Islet precursor cell (in vitro differentiated cells): ENCODE measurements around the gene XYLT2.

Experiments used
- DNase-seq: peaks from one replicate; pipeline ENCODE4 v3.0.0-alpha.2; 2018

Gene XYLT2

GRCh38 chr17:50322271-50322670 lies 23.7 kb upstream of the XYLT2 start:
- DNase-seq: no peak

GRCh38 chr17:50323060-50323459 lies 22.9 kb upstream of the XYLT2 start:
- peak; percentile 16 for DNase-seq

GRCh38 chr17:50325906-50326305 lies 20.0 kb upstream of the XYLT2 start:
- peak; percentile 46 for DNase-seq

- peak; percentile 32 for DNase-seq
Measured at GRCh38 chr17:50326831-50327364, 19.0 kb upstream of the XYLT2 start.

GRCh38 chr17:50328363-50329325 lies 17.3 kb upstream of the XYLT2 start:
- DNase-seq: peak; percentile 53

GRCh38 chr17:50329716-50330115 lies 16.2 kb upstream of the XYLT2 start:
- DNase-seq: peak; percentile 52

GRCh38 chr17:50330151-50330775 lies 15.7 kb upstream of the XYLT2 start:
- DNase-seq: peak; percentile 52

GRCh38 chr17:50331085-50331791 lies 14.7 kb upstream of the XYLT2 start:
- peak; percentile 45 for DNase-seq

- peak; percentile 49 for DNase-seq
Measured at GRCh38 chr17:50332196-50332595, 13.7 kb upstream of the XYLT2 start.

- DNase-seq: peak; percentile 54
Measured at GRCh38 chr17:50333291-50334057, 12.5 kb upstream of the XYLT2 start.

- DNase-seq: peak; percentile 40
Measured at GRCh38 chr17:50337956-50338355, 8.0 kb upstream of the XYLT2 start.

- no peak for DNase-seq
Measured at GRCh38 chr17:50338645-50339044, 7.3 kb upstream of the XYLT2 start.

- DNase-seq: no peak
Measured at GRCh38 chr17:50339381-50339780, 6.5 kb upstream of the XYLT2 start.

GRCh38 chr17:50344731-50345365 lies 1.1 kb upstream of the XYLT2 start:
- peak; percentile 57 for DNase-seq

- peak; percentile 82 for DNase-seq
Measured at GRCh38 chr17:50346313-50347116, 589 bp downstream of the XYLT2 start.

GRCh38 chr17:50347117-50347893 lies 1.4 kb downstream of the XYLT2 start:
- DNase-seq: no peak

GRCh38 chr17:50347894-50348291 lies 2.0 kb downstream of the XYLT2 start:
- DNase-seq: peak; percentile 35

- DNase-seq: peak; percentile 62
Measured at GRCh38 chr17:50348522-50349242, 2.8 kb downstream of the XYLT2 start.

- no peak for DNase-seq
Measured at GRCh38 chr17:50349243-50349600, 3.3 kb downstream of the XYLT2 start.

GRCh38 chr17:50350733-50351132 lies 4.8 kb downstream of the XYLT2 start:
- peak; percentile 36 for DNase-seq
